ENCODE results near the gene CACNG4.
"Not testable (repeated sequence)": the region's sequence is repeated elsewhere in the genome, so short reads cannot be mapped to it uniquely, and the experiment has no call there.

The CACNG4 gene

DNA sequence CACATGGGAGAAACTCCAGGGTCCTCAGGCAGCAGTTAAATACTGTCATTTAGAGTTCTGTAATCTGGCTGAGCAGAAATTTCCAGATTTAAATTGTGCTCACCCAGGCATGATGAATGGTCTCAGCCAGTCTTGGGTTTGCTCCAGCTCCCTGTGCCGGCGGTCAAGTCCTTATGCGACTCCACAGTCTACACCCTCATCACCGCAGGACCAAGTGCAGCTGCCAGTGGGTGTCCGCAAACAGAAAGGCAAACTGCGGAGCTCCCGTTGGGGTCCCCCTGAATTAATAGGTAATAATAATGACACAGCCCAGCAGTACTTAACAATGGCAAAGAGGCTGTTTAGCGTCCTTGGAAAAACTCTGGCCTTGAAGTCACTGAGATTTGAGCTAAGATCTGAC, 3.9 kb upstream of the CACNG4 start:
- H3K9me3 ChIP-seq, result no peaks in the 10 kb centered on the region
- H3K36me3 ChIP-seq (replicated peaks), result no peaks in the 10 kb centered on the region
- H3K27me3 ChIP-seq (ENCODE audit: low read depth), result peaks cover 50% of the 10 kb centered on the region
- DNase-seq (ENCODE audit: low spot score in 2 of 2), result no peak
- H3K4me1 ChIP-seq, result no peaks in the 10 kb centered on the region
- no peak overlapping the region for H3K4me3 ChIP-seq
- in situ Hi-C loops (cut with MboI; ENCODE audit: low sequenced_read_pairs), result no loop called here

- no peak overlapping the region for H3K4me3 ChIP-seq
Observed at GRCh38 chr17:66963521-66963908, 992 bp upstream of the CACNG4 start.

GRCh38 chr17:66964930-66965800, 658 bp downstream of the CACNG4 start:
- Histone ChIP-seq H3K27me3 (ENCODE audit: low read depth) (peaks cover 69% of the 10 kb centered on the region), H3K9me3 (no peaks in the 10 kb centered on the region), H3K4me1 (no peaks in the 10 kb centered on the region), H3K36me3 (replicated peaks) (no peaks in the 10 kb centered on the region), H3K4me3 (peak overlapping the region; percentile 26)
- peak in 1 of 2 experiments; percentile 63 for DNase-seq (ENCODE audit: low spot score in 2 of 2)
- in situ Hi-C loops (cut with MboI; ENCODE audit: low sequenced_read_pairs), result no loop called here

More at GRCh38 chr17:66963521-66963908, 992 bp upstream of the CACNG4 start:
- Histone ChIP-seq H3K27me3 (ENCODE audit: low read depth) (peaks cover 72% of the 10 kb centered on the region), H3K4me1 (no peaks in the 10 kb centered on the region), H3K36me3 (replicated peaks) (no peaks in the 10 kb centered on the region), H3K9me3 (no peaks in the 10 kb centered on the region)
- in situ Hi-C loops (cut with MboI; ENCODE audit: low sequenced_read_pairs), result no loop called here
- DNase-seq (ENCODE audit: low spot score in 2 of 2), result no peak

GRCh38 chr17:66965801-66966262, 1.3 kb downstream of the CACNG4 start:
- no peaks in the 10 kb centered on the region for H3K4me1 ChIP-seq
- no peaks in the 10 kb centered on the region for H3K36me3 ChIP-seq (replicated peaks)
- in situ Hi-C loops (cut with MboI; ENCODE audit: low sequenced_read_pairs), result no loop called here
- no peaks in the 10 kb centered on the region for H3K9me3 ChIP-seq
- H3K27me3 ChIP-seq (ENCODE audit: low read depth), result peaks cover 63% of the 10 kb centered on the region
- peak in 1 of 2 experiments; percentile 25 for DNase-seq (ENCODE audit: low spot score in 2 of 2)
- H3K4me3 ChIP-seq, result peak overlapping the region; percentile 19

DNA sequence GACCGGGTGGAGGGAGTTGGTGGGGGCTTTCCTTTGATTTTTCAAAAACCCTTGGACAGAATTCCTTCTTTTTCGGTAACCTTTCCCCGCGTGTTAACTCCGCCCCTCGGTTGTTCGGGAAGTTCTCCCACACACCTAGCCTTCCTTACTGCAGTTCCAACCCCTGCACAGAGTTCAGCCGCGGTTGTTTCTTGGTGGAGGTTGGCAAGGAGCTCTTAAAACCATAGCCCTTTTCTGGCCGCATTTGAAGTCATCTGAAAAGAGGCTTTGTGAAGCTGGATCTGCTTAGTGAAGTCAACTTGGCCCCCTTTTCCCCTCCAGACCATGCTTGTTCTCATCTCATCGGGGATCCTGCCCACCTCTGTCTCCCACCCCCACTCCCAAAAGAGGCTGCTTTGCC, 1.8 kb downstream of the CACNG4 start:
- Histone ChIP-seq H3K4me1 (no peaks in the 10 kb centered on the region), H3K36me3 (replicated peaks) (no peaks in the 10 kb centered on the region), H3K27me3 (ENCODE audit: low read depth) (peaks cover 59% of the 10 kb centered on the region), H3K9me3 (no peaks in the 10 kb centered on the region), H3K4me3 (peak overlapping the region; percentile 19)
- DNase-seq (ENCODE audit: low spot score in 2 of 2), result no peak
- in situ Hi-C loops (cut with MboI; ENCODE audit: low sequenced_read_pairs), result no loop called here

DNA sequence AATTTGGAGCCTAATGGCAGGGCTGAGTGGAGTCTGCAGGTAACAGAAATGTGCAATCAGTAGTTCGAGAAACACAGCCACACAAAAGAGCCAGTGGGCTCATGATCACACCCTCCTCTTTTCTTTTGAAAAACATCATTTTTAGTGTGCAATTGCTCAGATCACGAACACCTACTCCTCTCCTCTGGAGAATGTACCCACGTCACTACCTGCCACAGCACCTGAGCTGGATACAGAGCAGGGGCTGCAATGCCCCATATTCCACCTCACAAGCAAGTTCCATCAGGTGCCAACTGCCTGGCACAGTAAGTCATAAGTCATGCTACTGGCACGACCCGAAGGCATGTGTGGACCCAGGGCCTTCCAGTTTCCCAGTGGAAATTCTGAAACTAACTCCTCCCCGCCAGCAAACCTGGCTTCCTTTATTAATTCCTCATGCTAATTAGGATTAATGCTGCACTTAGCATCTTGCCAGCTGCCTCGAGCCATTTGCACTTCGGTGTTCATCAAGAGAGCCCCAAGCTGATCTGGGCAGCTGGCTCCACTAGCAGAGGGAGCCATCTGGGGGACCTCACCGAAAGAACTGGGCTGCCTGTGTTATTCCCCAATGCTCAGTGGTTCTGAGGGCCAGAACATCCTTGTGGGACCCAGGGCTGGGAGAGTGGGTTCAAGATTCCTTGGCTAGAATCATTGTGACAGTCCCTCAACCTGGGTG, 2.4 kb downstream of the CACNG4 start:
- no peaks in the 10 kb centered on the region for H3K9me3 ChIP-seq
- H3K4me1 ChIP-seq, result no peaks in the 10 kb centered on the region
- peaks cover 56% of the 10 kb centered on the region for H3K27me3 ChIP-seq (ENCODE audit: low read depth)
- H3K4me3 ChIP-seq, result no peak overlapping the region
- H3K36me3 ChIP-seq (replicated peaks), result no peaks in the 10 kb centered on the region
- peak in 1 of 2 experiments; percentile 17 for DNase-seq (ENCODE audit: low spot score in 2 of 2)
- in situ Hi-C loops (cut with MboI; ENCODE audit: low sequenced_read_pairs), result no loop called here

GRCh38 chr17:66967837-66968543, 3.5 kb downstream of the CACNG4 start:
- Histone ChIP-seq H3K27me3 (ENCODE audit: low read depth) (peaks cover 45% of the 10 kb centered on the region), H3K4me3 (no peak overlapping the region), H3K36me3 (replicated peaks) (no peaks in the 10 kb centered on the region), H3K4me1 (no peaks in the 10 kb centered on the region), H3K9me3 (no peaks in the 10 kb centered on the region)
- no peak for DNase-seq (ENCODE audit: low spot score in 2 of 2)
- in situ Hi-C loops (cut with MboI; ENCODE audit: low sequenced_read_pairs), result no loop called here

DNA sequence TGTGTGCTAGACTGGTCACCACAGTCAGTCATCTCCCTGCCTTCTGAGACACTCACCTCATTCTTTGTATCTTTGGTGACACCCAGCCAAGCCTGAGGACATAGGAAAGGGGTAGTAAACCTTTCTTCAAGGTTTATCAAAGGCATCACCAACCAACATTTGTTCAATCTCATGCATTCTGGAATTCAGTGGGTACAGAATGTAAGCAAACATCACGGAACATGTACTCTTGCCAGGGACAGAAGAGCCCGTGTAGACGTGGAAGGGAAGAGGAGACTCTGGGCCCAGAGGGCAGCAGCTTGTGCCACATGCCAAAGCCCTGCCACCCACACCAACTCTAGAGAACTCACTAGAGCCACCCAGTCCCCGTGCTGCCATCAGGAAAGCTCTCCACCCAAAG, 4.4 kb downstream of the CACNG4 start:
- Histone ChIP-seq H3K9me3 (no peaks in the 10 kb centered on the region), H3K4me1 (no peaks in the 10 kb centered on the region), H3K36me3 (replicated peaks) (no peaks in the 10 kb centered on the region), H3K27me3 (ENCODE audit: low read depth) (peaks cover 40% of the 10 kb centered on the region), H3K4me3 (no peak overlapping the region)
- in situ Hi-C loops (cut with MboI; ENCODE audit: low sequenced_read_pairs), result no loop called here
- no peak for DNase-seq (ENCODE audit: low spot score in 2 of 2)

- Histone ChIP-seq H3K36me3 (replicated peaks) (no peaks in the 10 kb centered on the region), H3K27me3 (ENCODE audit: low read depth) (peaks cover 36% of the 10 kb centered on the region), H3K4me1 (no peaks in the 10 kb centered on the region), H3K4me3 (no peak overlapping the region), H3K9me3 (no peaks in the 10 kb centered on the region)
- in situ Hi-C loops (cut with MboI; ENCODE audit: low sequenced_read_pairs), result no loop called here
- DNase-seq (ENCODE audit: low spot score in 2 of 2), result no peak
Observed at GRCh38 chr17:66970140-66970539, 5.6 kb downstream of the CACNG4 start.

GRCh38 chr17:66970797-66971196, 6.3 kb downstream of the CACNG4 start:
- DNase-seq (ENCODE audit: low spot score in 2 of 2), result no peak
- H3K36me3 ChIP-seq (replicated peaks), result no peaks in the 10 kb centered on the region
- no peak overlapping the region for H3K4me3 ChIP-seq
- H3K9me3 ChIP-seq, result no peaks in the 10 kb centered on the region
- H3K4me1 ChIP-seq, result no peaks in the 10 kb centered on the region
- in situ Hi-C loops (cut with MboI; ENCODE audit: low sequenced_read_pairs), result no loop called here
- H3K27me3 ChIP-seq (ENCODE audit: low read depth), result peaks cover 34% of the 10 kb centered on the region

DNA sequence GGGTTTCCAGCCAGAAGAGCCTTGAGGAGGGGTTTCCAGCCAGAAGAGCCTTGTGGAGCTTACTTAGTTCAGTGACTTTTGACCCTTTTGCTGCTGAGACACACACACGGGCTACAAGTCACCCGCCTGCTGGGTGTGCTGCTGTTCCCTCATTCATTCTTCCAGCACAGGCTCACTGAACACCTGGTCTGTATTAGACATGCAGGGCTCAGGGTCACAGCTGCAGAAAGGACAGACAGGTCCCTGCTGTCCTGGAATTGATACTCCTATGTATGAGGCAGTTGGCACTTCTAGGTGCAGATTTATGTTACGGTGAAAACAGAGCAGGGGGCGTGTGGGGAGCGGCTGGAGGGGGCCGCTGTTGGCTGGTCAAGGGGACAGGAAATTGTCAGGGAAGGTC, 6.8 kb downstream of the CACNG4 start:
- H3K36me3 ChIP-seq (replicated peaks), result no peaks in the 10 kb centered on the region
- in situ Hi-C loops (cut with MboI; ENCODE audit: low sequenced_read_pairs), result no loop called here
- no peak overlapping the region for H3K4me3 ChIP-seq
- no peaks in the 10 kb centered on the region for H3K9me3 ChIP-seq
- DNase-seq (ENCODE audit: low spot score in 2 of 2), result no peak
- H3K27me3 ChIP-seq (ENCODE audit: low read depth), result peaks cover 33% of the 10 kb centered on the region
- no peaks in the 10 kb centered on the region for H3K4me1 ChIP-seq

DNA sequence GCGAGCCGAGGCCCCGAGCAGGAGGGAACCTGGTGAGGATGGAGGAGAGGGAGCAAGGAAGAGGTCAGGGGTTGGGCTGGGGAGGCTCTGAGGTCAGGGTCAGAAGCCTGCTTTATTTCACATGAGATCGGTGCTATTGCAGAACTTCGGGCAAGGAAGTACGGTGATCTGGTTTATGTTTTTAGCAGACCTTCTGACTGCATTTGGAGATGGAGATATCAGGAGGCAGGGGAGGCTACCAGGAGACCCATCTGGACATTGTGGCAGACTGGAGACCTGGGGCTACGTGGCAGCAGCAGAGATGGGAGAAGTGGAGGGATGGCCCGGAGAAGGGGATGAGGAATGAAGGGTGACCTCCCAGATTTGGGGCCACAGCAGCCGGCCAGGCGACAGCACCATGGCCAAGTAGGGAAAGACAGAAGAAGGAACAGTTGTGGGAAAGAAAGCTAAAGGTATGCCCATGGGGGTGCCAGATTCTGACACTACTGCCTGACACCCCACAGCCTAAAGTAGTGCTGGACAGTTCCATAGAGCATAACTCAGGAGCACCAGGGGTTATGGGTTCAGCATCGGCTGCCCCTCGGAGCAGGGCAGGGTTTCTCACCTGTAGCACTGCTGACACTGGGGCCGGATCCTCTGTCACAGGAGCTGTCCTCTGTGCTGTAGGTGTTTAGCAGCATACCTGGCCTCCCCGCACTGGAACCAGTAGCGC, 7.4 kb downstream of the CACNG4 start:
- no peak for DNase-seq (ENCODE audit: low spot score in 2 of 2)
- Histone ChIP-seq H3K4me1 (no peaks in the 10 kb centered on the region), H3K36me3 (replicated peaks) (no peaks in the 10 kb centered on the region), H3K9me3 (no peaks in the 10 kb centered on the region), H3K27me3 (ENCODE audit: low read depth) (peaks cover 30% of the 10 kb centered on the region), H3K4me3 (no peak overlapping the region)
- in situ Hi-C loops (cut with MboI; ENCODE audit: low sequenced_read_pairs), result no loop called here

GRCh38 chr17:66972442-66972830, 7.9 kb downstream of the CACNG4 start:
- H3K4me3 ChIP-seq; DNase-seq (ENCODE audit: low spot score in 2 of 2); H3K9me3 ChIP-seq; H3K4me1 ChIP-seq; in situ Hi-C loops (cut with MboI; ENCODE audit: low sequenced_read_pairs); H3K36me3 ChIP-seq (replicated peaks): not testable (repeated sequence)
- peaks cover 29% of the 10 kb centered on the region for H3K27me3 ChIP-seq (ENCODE audit: low read depth)

Measured in HAP-1 (cell line).